HG02588 (cell line): ENCODE data around the gene CD2BP2.

ENCODE experiments used
- ATAC-seq: cut with Tn5 transposase; IDR thresholded peaks from one replicate; pipeline ENCODE4 v1.9.1; 2021; ENCODE audit warnings: mild to moderate bottlenecking, moderate library complexity; ENCODE audit not compliant: unreplicated experiment

CD2BP2 gene

DNA sequence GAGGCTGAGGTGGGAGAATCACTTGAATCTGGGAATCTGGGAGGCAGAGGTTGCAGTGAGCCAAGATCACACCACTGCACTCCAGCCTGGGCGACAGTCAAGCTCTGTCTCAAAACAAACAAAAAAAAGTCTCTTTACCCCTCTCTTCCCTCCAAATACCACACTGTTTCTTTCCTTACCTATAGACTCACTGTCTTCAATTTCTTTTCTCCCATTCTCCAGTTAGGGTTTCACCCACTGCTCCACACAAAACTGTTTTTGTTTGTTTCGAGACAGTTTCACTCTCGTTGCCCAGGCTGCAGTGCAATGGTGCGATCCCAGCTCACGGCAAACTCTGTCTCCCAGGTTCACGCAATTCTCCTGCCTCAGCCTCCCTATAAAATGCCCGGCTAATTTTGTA lies 6.1 kb upstream of the CD2BP2 start:
- no peak for ATAC-seq

- ATAC-seq = no peak
Observed at GRCh38 chr16:30359871-30360170, 4.7 kb upstream of the CD2BP2 start.

DNA sequence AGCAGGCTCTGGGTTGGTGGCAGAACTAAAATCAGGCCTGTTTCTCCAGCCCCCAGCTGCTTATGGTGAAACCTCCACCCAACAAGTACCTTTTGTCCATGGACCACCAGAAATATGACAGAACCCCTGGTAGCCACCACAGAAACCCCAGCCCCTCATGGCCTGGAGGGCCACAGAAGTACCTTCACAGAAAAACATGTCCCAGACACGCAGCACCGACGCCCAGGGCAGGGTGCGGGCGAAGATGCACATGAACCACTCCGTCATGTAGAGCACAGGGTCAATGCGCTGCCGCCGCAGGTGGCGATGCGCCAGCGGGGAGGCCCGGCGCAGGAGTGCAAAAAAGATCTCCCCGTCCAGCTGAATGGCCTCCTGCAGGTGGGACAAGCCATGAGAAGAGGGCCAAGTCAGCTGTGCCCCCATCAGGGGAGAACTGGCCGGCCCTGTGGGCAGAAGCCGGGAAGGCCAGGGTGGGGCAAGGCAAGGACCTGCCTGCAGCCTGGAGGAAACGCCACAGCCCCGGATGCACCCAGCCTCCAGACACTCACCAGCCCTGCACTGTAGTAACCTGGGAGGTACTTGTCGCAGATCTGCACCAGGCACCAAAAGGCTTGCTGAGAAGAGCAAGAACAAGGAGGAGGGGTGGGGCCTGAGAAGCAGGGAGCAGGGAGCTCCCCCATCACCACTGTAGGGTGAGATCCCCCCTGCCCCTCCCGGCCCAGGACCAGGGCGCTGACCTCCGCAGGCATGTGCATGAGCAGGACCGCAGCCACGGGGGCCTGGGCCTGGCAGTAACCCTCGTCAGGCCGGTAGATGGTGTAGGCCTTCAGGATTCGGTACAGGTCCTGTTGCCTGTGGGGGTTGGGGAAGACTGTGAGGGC lies 4.1 kb upstream of the CD2BP2 start:
- ATAC-seq = no peak

GRCh38 chr16:30358577-30358936 lies 3.4 kb upstream of the CD2BP2 start:
- ATAC-seq = no peak

DNA sequence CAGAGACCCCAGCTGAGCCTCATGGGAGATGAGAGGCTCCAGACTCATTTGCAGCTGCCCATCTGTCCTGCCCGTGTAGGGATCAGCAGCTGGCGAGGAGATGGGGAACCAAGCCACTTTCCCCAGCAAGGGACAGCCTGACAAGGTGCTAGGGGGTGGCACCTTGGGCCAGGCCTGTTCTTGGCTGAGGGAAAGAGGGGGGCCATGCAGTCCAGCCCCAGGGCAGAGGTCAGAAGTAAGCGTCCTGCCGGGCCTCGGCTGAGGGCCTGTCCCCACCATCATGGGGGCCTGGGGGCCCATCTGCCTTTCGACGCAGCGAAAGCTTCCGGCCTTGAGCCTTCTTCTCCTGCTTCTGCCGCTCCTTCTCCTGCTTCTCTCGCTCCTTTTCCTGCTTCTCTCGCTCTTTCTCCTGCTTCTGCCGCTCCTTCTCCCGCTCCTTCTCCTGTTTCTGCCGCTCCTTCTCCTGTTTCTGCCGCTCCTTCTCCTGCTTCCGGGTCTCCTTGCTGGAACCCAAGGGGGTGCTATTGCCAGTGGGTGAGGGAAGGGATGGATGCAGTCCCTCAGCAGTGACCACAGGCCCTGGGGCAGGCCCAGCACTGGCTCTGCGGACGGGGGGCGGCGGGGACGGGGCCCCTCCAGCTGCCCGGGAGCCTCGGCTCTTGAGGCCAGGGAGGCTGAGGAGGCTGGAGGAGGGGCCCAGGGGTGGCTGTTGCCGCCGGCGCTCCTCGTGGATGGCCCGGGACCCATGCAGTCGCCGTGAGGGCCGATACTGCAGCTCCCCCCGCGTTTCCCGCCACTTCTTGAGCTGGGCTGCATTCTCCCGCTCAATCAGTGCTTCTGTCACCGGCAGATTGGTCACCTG lies 2.8 kb upstream of the CD2BP2 start:
- ATAC-seq = no peak

DNA sequence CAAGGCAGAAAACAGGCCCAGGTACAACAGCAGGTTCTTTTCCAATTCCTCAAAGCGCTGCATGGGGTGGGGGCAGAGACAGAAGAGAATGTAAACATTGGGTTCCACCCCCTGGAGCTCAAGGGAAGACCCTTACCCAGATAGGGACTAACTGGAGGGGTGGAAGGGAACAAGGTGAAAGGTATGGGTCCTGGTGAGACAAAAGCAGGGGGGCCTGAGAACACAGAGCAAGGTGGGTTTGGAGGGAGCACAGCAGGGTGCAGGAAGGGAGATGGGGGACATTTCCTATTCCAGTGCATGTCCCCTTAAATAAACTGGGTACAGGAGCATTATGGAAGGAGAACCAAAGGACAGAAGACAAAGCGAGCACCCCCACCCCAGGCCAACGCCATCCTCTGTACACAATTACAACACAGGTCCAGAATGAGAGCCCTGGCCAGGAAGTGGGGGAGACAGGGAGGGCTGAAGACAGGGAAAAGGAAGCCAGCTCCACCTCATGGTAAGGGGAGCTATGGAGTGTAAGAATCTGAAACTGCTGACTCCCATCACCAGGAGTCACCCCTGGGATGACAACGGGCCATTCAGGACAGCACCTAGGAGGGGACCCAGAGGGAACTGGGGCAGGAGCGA lies 2.1 kb upstream of the CD2BP2 start:
- no peak for ATAC-seq

DNA sequence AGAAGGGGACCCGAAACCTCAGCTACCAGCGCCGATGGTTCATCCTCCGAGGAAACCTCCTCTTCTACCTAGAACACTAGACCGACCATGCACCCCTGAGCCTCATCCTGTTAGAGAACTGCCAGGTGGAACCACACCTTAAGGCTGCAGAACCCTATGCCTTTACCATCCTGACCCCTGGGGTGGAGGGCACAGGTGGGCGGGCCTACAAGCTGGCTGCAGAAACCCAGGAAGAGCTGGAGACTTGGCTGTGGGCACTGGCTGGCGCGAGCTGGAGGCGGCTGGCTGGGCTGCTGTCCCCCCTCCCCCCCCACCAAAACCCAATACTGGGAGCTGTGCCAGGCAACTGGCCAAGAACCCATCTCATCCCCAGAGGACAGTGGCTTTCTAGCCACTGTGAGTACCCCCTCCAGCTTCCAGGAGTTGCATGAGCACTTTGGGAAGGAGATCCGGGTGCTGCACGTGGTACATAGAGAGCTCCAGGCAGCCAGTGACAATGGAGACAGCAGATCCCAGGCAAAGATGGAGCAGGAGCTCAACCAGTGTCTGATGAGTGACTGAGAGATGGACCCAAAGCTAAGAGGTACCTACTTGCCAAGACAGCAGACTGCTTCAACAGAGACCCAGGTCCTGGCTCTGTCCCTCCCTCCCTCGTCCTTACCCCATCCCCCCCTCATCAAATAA lies 1.4 kb upstream of the CD2BP2 start:
- ATAC-seq = no peak

DNA sequence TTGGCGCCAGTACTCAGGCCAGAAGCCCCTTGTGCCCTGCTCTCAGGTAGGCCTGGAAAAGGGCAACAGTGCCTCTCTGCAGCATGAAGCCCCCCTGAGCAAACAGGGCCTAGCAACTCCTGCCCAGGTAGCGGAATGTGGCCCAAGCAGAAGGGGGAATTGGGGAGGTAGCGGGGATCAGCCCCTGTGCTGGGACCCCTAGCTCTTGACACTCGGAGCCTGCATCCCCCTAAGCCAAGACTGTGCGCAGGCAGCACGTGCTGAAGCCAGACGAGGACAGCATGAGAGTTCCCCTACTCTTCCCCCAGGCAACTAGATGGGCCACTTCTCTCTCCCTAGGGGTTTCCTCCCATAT lies 823 bp upstream of the CD2BP2 start:
- ATAC-seq = no peak

GRCh38 chr16:30354423-30355143 lies 525 bp downstream of the CD2BP2 start:
- no peak for ATAC-seq

GRCh38 chr16:30353438-30354129 lies 1.5 kb downstream of the CD2BP2 start:
- ATAC-seq = no peak

GRCh38 chr16:30352488-30353401 lies 2.4 kb downstream of the CD2BP2 start:
- no peak for ATAC-seq

DNA sequence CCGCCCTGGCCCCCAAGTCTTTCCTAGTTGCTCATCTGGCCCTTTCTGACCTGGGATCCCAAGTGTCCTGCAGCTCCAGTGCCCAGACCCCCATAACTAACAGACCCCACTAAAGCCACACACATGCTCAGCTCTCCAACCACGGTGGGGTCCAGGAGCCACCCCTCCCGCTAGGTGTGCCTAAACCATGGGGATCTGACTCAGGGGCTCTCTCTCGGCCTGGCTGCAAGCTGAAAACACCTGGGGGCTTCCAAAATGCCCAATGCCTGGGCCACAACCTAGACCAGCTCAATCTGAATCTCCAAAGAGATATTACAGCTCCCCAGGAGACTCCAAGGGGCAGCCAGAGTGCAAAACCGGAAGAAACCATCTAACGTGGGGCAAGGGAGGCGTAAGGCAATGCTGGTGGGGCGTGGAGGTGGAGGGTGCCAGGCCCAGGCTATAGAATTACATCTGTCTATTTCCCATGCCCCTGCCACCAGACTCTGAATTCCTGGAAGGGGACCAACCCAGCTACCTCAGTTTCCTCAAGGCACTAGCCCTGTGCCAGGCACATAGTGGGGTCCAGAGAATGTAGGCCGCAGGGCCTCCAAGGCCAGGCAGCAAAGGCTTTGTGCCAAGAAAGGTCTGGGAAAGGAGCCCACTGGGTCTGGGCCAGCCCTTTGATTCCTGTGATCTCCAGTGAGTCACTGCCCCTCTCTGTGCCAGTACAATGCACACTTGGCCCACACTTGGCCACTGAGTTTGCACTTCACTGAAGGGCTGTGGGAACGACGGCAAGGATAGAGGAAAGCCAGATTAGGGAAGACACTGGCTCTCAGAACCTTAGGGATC lies 3.3 kb downstream of the CD2BP2 start:
- no peak for ATAC-seq

DNA sequence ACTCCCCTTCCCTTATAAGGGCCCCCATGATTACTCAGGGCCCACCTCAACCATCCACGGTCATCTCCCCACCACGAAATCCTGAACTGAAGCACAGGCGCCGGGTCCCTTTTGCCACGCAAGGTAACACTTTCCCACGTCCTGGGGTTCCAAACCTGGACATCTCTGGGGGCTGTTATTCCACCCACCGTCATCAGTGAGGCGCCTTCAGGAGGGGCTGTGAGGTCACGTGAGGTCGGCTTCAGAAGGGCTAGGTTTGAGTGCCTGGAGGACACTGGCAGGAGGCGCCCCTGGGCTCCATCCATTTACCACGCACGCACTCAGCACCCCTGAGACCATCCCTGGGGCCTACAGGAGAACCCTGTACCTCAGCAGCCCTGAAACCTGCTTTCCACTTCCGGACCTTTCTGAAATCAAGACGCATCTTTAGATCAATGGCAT lies 4.1 kb downstream of the CD2BP2 start:
- no peak for ATAC-seq

GRCh38 chr16:30350134-30350871 lies 4.8 kb downstream of the CD2BP2 start:
- no peak for ATAC-seq

DNA sequence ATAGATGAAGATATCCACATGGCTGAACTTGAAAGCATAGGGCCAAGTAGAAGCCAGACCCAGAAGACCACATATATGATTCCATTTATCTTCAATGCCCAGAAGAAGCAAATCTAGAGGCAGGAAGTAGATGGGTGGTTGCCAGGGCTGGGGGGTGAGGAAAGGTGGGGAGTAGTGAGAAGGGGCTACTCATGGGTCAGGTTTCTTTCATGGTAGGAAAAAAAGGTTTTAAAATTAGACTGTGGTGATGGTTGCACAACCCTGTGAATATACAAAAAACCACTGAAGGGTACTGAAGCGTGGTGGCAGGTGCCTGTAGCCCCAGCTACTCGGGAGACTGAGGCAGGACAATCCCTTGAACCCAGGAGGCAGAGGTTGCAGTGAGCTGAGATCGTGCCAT lies 5.4 kb downstream of the CD2BP2 start:
- ATAC-seq = no peak

DNA sequence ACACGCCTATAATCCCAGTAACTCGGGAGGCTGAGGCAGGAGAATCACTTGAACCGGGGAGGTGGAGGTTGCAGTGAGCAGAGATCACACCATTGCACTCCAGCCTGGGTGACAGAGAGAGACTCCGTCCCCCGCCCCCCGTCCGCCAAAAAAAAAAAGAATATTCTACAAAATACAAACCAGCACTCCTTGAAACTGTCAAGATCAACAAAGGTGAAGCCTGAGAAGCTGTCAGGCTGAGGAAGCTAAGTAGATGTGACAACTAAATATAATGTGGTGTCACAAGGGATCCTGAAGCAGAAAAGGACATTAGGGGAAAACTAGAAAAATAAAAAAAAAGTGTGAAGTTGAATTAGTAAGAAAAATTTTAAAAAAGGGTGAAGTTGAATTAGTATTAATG lies 6.2 kb downstream of the CD2BP2 start:
- ATAC-seq = no peak

- ATAC-seq = no peak
Observed at GRCh38 chr16:30348113-30348512, 7.0 kb downstream of the CD2BP2 start.
